GM19452 (cell line): ENCODE measurements around the gene RBP3.

Experiments used
- ATAC-seq: cut with Tn5 transposase; IDR thresholded peaks from one replicate; pipeline ENCODE4 v1.9.1; 2021; ENCODE audit not compliant: unreplicated experiment

RBP3 gene

GRCh38 chr10:47356708-47357107 lies 8.5 kb downstream of the RBP3 start:
- no peak for ATAC-seq

GRCh38 chr10:47357131-47357582 lies 9.0 kb downstream of the RBP3 start:
- ATAC-seq: no peak

- no peak for ATAC-seq
Measured at GRCh38 chr10:47357911-47358310, 9.7 kb downstream of the RBP3 start.

GRCh38 chr10:47358457-47358856 lies 10.3 kb downstream of the RBP3 start:
- no peak for ATAC-seq

GRCh38 chr10:47359101-47359500 lies 10.9 kb downstream of the RBP3 start:
- ATAC-seq: no peak

- ATAC-seq: no peak
Measured at GRCh38 chr10:47359626-47360418, 11.7 kb downstream of the RBP3 start.

GRCh38 chr10:47360419-47361040 lies 12.4 kb downstream of the RBP3 start:
- ATAC-seq: no peak

- no peak for ATAC-seq
Measured at GRCh38 chr10:47361293-47361692, 13.1 kb downstream of the RBP3 start.

GRCh38 chr10:47362199-47362598 lies 14.0 kb downstream of the RBP3 start:
- no peak for ATAC-seq

- no peak for ATAC-seq
Measured at GRCh38 chr10:47363781-47364180, 15.6 kb downstream of the RBP3 start.

GRCh38 chr10:47364366-47364765 lies 16.2 kb downstream of the RBP3 start:
- ATAC-seq: no peak

- ATAC-seq: no peak
Measured at GRCh38 chr10:47364911-47365310, 16.7 kb downstream of the RBP3 start.

- no peak for ATAC-seq
Measured at GRCh38 chr10:47365431-47366180, 17.4 kb downstream of the RBP3 start.

- no peak for ATAC-seq
Measured at GRCh38 chr10:47366181-47366631, 18.0 kb downstream of the RBP3 start.

- no peak for ATAC-seq
Measured at GRCh38 chr10:47366731-47367460, 18.7 kb downstream of the RBP3 start.

- ATAC-seq: no peak
Measured at GRCh38 chr10:47367646-47368045, 19.5 kb downstream of the RBP3 start.

- no peak for ATAC-seq
Measured at GRCh38 chr10:47368431-47369180, 20.4 kb downstream of the RBP3 start.

- no peak for ATAC-seq
Measured at GRCh38 chr10:47369251-47369894, 21.2 kb downstream of the RBP3 start.

GRCh38 chr10:47370015-47370767 lies 22.0 kb downstream of the RBP3 start:
- no peak for ATAC-seq
